GM19463 (cell line): ENCODE measurements around the gene SULT1A2.
"Not testable (repeated sequence)": the region's sequence is repeated elsewhere in the genome, so short reads cannot be mapped to it uniquely, and the experiment has no call there.

Source experiments
- ATAC-seq: cut with Tn5 transposase; IDR thresholded peaks from one replicate; pipeline ENCODE4 v1.9.1; 2021; ENCODE audit warnings: mild to moderate bottlenecking, moderate library complexity; ENCODE audit not compliant: unreplicated experiment

The SULT1A2 gene

DNA sequence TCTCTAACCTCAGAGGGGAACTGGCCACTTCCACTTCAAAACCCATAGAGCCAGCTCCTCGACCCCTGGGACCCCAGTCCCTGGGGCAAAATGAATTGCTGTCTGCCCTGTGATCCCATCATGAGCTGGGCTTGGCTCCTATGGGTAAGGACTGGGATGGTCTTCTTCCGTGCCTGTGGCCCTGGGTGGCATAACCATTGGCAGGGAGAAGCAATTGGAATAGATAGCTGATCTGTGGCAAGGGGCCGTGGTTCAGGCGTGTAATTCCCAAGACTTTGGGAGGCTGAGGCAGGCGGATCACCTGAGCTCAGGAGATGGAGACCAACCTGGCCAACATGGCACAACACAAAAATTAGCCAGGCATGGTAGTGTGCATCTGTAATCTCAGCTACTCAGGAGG is 4.3 kb downstream of the SULT1A2 start:
- ATAC-seq, result no peak

DNA sequence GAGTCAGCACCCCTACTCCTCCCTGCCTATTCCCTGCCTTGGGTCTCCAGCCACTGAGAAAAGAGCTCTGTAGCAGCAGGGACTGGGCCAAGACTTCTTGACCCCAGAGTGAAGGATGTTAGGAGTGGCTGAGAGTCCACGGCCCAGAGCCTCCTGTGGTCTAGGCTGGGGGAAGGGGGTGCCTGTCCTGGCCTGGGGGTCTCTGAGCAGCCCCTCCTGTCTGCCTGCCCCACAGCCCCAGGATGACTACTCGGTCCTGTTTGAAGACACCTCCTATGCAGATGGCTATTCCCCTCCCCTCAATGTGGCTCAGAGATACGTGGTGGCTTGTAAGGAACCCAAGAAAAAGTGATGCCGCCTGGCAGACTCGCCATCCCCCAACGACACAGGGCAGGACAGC is 5.5 kb downstream of the SULT1A2 start:
- ATAC-seq, result no peak

DNA sequence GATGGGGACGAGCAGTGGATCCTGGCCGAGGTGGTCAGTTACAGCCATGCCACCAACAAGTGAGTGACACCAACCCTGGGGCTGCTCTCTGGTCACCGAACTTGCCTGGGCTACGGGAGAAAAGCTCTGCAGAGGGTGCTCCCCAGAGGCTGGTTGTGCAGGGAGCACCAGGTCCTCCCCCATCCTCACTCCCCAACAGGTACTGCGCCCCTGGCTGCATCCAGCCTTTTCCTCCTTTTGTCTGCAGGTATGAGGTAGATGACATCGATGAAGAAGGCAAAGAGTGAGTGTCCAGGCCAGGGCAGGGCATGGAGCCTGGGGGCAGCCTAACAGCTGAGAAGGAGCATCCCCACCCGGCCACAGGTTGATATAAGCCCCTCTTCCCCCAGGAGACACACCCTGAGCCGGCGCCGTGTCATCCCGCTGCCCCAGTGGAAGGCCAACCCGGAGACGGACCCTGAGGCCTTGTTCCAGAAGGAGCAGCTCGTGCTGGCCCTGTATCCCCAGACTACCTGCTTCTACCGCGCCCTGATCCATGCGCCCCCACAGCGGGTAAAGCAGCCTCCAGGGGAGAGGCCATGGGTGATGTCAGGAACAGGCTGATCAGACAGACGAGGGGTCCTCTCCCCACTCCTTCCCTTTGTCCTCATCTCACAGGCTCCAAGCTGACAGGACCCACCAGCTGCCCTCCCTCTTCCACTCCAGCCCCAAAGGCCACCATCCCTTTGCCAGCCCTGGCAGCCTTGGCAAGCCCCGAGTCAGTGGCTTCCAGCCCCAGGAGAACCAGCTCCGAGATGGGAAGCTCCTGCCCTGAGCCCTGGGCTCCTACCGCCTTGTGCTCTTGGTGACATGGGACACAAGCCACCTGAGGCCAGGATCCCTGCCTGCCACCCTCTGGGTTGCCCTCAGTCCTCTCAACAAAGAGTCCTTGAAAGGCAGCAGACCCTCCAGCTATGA is 6.2 kb downstream of the SULT1A2 start:
- no peak for ATAC-seq

DNA sequence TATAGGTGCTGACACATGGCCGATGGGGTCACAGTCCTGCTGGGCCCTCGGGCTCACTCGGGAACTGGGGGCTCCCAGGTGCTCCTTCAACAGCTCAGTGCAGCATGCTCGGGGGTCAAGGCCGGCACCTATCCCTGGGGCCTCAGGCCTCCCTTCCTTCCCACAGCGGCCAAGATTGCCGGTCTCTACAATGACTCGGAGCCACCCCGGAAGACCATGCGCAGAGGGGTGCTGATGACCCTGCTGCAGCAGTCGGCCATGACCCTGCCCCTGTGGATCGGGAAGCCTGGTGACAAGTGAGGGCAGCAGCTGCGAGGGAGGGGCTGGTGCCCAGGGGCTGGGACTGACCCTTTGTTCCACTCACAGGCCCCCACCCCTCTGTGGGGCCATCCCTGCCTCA is 6.9 kb downstream of the SULT1A2 start:
- ATAC-seq, result no peak

DNA sequence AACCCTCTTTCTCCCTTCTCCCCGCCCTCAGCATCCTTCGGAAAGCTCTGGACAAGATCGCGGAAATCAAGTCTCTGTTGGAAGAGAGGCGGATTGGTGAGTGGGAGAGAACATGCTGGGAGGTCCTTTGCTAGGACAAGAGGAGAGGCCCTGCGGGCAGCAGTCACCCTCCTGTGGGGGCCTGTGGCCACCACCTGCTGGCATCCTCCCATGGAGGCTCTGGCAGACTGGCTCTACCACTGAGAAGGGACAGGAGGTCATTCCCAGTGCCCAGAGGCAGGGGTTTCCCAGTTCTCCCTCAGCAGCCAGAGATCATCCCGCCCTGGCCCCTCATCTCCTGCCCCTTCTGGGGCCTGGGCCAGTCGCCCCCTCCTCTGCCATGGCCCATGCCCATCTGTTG is 7.8 kb downstream of the SULT1A2 start:
- no peak for ATAC-seq

DNA sequence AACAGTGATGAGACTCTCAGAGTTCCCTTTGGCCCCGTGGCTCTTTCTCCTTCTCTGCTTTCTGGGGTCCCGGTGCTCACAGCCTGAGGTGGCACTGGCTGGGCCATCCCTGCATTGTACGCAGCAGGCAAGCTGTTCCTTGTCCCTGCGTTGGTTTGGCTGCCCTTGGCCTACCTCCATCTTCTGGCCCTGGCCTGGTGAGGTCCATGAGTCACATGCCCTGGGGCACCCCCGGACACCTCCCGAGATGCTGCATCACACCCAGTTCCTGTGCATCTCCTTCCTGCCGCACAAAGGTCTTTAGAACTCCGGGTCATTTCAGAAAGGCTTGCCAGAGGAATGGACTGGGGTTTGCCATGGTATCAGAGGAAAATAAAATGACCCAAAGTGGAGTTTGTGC is 9.5 kb downstream of the SULT1A2 start:
- ATAC-seq, result no peak

DNA sequence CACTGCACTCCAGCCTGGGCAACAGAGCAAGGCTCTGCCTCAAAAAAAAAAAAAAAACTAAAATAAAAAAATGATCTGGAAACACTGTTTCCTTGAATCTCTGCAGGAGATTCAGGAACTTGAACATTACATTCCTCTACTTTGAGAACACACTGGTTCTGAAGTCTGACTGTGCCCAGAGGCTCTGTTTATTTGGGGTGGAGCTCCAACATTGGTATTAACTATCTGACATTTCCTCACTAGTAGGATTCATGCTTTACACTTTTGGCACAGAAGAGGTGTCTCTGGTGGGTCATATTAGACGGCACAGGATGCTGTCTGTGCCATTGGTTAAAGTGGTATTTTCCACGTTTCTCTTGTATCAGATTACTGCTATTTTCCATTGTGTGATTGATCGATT is 10.4 kb downstream of the SULT1A2 start:
- ATAC-seq, result no peak

DNA sequence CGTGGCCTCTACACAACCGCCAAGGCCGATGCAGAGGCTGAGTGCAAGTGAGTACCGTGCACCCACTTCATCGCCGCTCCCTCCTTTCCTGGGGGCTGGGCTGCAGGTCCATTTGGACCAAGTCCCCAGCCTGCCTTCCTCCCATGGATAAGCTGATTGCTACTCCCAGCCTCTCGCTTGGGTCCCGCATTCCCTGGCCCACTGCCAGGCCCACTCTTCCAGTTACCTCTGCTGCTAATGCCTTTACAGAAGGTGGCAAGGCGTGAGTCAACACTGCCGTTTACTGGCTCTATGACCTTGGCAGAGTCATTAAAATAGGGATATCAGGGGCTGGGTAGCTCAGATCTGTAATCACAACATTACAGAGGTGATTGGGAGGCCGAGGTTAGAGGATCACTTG is 11.2 kb downstream of the SULT1A2 start:
- no peak for ATAC-seq

DNA sequence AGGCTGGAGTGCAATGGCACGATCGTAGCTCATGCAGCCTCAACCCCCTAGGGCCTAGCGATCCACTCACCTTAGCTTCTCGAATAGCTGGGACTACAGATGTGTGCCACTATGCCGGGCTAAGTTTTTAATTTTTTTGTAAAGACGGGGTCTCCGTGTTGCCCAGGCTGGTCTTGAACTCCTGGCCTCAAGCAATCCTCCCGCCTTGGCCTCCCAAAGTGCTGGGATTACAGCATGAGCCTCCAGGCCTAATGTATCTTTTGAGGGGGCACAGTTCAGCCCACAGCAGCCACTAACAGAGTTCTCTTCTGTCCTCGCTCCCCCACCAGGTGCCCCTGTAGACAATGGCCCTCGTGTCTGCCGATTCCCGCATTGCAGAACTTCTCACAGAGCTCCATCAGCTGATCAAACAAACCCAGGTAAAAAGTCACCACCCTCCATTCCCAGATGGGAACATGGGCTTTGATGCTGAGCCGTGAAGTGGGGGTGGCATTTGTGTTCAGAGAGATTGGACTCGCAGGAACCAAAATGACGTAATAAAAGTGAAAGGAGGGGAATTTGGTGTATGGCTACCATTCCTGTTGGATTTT is 16.0 kb downstream of the SULT1A2 start:
- no peak for ATAC-seq

DNA sequence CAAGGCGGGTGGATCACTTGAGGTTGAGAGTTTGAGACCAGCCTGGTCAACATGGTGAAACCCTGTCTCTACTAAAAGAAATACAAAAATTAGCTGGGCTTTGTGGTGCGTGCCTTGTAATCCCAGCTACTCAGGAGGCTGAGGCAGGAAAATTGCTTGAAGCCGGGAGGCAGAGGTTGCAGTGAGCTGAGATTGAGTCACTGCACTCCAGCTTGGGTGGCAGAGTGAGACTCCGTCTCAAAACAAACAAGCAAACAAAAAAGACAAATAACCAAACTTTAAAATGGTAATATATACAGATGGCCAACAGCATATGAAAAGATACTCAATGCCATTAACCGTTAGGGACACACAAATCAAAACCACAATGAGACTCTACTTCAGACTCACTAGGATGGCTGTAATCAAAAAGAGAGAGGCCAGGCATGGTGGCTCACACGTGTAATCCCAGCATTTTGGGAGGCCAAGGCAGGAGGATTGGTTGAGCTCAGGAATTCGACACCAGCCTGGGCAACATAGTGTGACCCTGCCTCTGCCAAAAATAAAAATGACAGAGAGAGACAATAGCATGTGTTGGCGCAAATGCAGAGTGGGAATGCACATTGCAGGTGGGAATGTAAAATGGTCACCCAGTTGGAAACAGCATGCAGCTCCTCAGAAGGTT is 21.3 kb downstream of the SULT1A2 start:
- ATAC-seq, result no peak

DNA sequence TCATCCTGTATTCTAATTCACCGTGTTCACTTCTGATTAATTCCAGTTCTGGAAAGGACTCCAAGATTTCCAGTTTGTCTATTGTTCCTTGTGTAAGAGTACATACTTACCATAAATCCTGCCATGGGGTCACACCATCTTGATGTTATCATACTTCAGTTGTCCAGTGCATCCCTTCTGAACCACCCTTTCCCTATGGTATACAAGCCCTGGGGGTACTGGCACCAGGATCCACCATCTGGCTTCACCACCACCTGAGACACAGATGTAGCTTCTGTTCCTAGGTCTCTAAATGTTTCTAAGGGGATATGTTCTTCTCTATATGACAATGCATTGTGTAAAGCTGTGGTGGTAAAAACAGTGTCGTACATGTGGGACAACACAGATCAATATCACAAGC is 21.9 kb downstream of the SULT1A2 start:
- no peak for ATAC-seq

DNA sequence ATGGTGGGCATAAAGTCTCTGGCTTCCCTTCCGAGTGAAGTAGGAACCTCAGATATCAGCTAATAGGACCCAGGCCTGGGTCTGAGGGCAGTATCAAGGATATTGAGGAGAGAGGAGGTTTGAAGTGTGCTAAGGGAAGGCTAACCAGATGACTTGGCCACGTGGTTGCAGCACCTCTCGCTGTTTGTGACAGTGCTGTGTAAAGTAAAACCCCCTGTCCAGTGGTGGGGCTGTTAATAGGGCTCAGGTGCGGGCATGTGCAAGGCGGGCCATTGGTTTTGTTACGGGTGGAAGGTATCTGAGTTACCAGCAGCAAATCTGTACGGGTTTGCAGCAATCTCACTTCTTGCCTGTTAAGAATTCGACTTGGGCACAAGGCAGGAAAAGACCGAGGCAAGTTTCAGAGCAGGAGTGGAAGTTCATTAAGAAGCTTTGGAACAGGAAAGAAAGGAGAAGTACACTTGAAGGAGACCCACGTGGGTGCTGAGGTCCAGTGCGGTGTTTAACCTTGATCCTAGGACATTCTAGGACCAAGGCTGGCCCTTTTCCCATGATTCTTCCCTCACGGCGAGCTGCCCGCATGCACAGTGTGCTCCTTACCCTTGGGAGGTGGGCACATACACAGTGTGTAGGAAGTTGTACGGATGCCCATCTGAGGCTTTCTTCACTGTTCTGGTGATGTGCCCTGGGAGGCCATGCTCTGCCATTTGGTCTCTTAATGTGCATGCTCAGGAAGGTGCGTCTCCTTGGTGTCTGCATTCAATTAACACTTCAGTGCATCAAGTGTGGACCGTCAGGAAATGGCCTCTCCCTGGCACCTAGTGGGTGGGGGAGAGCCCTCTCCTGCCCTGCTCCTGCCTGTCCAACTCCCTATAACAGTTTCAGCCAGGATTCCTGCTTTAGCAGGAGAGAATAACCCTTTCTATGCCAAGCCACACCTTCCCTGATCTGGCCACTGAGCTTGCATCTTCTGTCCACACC is 22.8 kb downstream of the SULT1A2 start:
- ATAC-seq, result no peak

DNA sequence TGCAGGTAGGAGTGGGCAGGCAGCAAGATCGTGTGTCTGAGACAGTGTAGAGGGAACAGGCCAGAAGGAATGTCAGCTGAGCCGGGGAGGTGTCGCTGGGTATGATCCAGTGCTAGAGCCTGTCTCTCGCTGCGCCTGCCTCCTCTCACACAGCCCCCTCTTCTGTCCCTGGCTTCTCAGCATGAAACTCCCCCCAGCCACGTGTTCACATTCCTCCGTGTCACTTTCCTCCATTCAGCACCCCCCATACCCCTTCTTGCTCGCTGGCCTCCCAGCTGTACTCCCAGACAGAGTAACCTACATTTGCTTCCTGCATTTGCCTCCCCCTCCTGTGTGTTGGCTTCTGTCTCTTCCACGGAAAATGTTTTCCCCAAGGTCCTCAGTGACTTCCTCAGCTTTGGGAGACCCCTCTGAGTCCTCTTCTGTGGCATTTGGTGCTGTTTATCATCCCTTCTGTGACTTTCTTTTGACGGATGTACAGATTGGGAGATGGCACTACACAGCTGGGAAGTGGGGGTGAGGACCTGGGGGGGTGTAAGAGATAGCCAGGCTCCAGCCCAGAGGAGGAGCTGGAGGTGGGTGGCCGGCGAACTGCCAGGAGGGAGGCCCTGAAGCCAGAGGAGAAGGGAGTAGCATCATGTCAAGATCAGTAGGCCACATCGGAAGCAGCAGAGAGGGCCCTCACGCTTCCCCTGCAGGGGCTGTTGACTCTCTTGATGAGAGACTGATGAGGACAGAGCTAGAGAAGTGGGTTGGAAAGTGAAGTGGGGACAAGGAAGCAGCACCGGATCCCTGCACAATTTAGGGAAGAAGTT is 23.9 kb downstream of the SULT1A2 start:
- no peak for ATAC-seq

DNA sequence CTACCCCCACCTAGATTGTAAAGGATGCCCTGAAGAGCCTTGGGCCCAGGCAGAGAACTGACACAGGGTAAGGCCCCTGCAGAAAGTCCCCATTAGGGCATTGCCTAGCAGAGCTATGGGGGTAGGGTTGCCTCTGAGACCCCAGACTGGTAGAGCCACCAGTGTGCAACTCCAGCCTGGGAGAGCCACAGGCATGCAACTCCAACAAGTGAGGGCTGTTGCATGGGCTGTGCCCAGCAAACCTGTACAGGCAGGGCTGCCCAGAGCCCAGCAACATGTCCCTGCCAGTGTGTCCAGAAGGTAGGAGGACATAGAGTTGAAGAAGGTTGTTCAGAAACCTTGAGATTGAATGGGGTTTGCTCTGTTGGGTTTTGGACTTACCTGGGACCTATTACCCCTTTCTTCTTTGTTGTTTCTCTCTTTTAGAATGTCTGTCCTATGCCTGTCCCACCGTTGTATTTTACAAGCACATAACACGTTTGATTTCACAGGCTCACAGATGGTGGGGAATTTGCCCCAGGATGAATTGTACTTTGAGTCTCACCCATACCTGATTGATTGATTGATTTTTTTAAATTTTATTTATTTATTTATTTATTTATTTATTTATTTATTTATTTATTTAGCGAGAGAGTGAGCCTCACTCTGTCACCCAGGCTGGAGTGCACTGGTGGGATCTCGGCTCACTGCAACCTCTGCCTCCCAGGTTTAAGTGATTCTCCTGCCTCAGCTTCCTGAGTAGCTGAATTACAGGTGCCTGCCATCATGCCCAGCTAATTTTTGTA is 26.7 kb downstream of the SULT1A2 start:
- ATAC-seq, result no peak

DNA sequence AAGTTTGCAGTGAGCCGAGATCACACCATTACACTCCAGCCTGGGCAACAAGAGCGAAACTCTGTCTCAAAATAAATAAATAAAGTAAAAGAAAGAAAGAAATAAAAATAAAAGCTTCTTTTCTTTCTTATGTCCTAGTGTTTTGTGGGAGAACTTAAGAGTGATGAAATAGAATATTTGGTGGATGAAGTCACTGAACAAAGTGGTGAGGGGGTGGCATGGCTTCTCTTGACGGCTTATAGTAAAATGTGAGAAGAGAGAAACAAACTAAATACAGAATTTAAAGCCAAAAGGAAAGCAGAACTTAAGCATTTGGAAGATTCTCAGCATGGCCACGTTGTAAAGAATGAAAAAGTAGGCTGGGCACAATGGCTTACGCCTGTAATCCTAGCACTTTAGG is 27.8 kb downstream of the SULT1A2 start:
- no peak for ATAC-seq

DNA sequence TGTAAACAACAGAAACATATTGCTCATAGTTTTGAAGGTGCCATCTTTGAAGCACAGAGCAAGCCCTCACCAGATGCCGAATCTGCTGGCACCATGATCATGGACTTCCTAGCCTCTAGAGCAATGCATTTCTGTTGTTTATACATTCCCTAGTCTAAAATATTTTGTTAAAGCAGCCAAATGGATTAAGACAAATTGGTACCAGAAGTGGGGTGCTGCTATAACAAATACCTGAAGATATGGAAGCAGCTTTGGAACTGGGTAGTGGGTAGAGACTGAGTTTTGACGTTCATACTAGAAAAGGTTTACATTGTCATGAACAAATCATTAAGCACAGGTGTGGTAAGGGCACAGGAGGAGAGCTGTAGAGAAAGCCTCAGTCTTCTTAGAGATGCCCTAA is 29.6 kb downstream of the SULT1A2 start:
- ATAC-seq, result no peak

DNA sequence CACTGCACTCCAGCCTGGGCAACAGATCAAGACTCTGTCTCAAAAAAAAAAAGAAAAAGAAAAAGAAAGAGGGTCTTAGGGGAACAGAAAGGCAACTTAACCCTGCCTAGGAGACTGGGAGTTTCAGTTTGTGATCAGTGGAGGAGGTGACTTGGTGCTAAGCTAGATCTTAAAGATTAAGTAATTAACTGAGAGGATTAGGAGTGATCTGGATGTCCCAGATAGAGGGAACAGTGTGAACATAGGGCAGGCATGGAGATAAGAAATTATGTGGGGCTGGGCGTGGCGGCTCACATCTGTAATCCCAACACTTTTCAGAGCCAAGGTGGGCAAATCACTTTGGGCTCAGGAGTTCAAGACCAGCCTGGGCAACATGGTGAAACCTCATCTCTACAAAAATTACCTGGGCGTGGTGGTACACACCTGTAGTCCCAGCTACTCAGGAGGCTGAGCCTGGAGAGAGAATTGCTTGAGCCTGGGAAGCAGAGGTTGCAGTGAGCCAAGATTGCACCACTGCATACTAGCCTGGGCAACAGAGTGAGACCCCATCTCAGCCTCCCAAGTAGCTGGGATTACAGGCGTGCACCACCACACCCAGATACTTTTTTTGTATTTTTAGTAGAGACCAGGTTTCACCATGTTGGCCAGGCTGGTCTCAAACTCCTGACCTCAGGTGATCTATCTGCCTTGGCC is 30.5 kb downstream of the SULT1A2 start:
- ATAC-seq, result not testable (repeated sequence)

DNA sequence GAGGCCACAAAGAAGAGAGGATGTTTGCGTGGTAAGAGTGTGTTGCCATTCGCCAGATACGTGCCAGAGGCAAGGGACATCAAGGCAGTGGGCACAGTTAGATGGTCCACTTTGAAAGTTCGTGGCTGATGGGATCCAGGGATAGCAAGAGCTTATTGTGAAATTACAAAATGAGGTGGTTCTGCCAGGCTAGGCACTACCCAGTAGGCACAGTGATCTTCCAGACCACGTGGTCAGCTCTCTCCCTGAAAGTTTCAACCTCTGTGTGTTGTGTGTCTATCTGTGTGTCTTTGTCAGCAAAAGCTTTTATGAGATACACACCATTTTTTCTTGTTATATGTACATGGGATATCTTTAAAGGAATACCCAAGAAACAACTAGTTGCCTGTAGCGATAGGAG is 33.6 kb downstream of the SULT1A2 start:
- ATAC-seq, result no peak

DNA sequence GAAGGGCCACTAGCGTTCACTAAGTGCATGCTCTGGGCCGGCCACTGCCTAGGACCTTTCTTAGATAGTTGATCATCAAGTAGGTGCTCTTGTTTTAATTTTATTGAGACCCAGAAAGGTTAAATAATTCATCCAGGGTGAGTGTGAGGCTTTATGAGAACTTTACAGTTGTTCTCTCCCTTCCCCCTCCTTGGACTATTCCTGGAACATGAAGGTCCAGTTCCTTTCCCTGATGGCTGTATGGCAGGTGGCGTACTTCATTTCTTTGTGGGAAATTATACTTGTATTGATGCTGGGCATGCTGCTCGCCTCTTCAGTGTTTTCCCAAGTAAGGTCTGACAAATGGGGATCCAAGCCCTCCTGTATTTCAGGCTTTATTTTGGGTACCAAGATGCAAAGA is 34.7 kb downstream of the SULT1A2 start:
- ATAC-seq, result no peak
